H1 (cell line): ENCODE measurements around the gene NECTIN1. TPM values are rescaled to one million over a fixed set of nuclear protein-coding genes. Genes with fewer than 3 reads are reported as not detected.

Experiments used
- CTCF ChIA-PET: fragments of 300-600 bp; sonication (Branson Sonifier 250); formaldehyde crosslinking; loops from one replicate; lab custom pipeline; 2021; ENCODE audit not compliant: partially characterized antibody; lab: Charles Lee
- POLR2A ChIA-PET: fragments of 300-600 bp; sonication (Branson Sonifier 250); formaldehyde crosslinking; loops from one replicate; lab custom pipeline; 2021; ENCODE audit warnings: inconsistent platforms; ENCODE audit not compliant: partially characterized antibody; lab: Charles Lee
- DNase-seq, 2 experiments: peaks; one replicate each; pipeline versions ENCODE4 v3.0.0 to v3.0.0-alpha.2; 2010 to 2022; ENCODE audit warnings: low spot score in 2 of 2, low read depth in 1 of 2, mixed read lengths in 1 of 2
- FAIRE-seq: peaks from 2 replicates; lab custom pipeline; 2011; peaks lifted over from hg19 to GRCh38; lab: Jason Lieb, UNC
- H2AFZ ChIP-seq: 2 replicates; pipeline ENCODE4 v1.8.1; 2012; ENCODE audit warnings: low read length, inconsistent platforms
- H2AK5ac ChIP-seq: 2 replicates; pipeline ENCODE4 v1.6.1; 2013; ENCODE audit warnings: low read depth, low read length
- H2BK120ac ChIP-seq: replicated peaks from 2 replicates; pipeline ENCODE3; 2013; ENCODE audit warnings: low read depth, low read length, inconsistent platforms
- H2BK12ac ChIP-seq: 2 replicates; pipeline ENCODE4 v1.6.1; 2013; ENCODE audit warnings: low read depth, low read length
- H2BK15ac ChIP-seq: 2 replicates; pipeline ENCODE4 v1.6.1; 2013; ENCODE audit warnings: low read length
- H2BK20ac ChIP-seq: 2 replicates; pipeline ENCODE4 v1.6.1; 2013; ENCODE audit warnings: low read length
- H2BK5ac ChIP-seq: 2 replicates; pipeline ENCODE4 v1.6.1; 2013; ENCODE audit warnings: low read depth, low read length
- H3K14ac ChIP-seq: 2 replicates; pipeline ENCODE4 v1.6.1; 2013; ENCODE audit warnings: inconsistent platforms; ENCODE audit not compliant: insufficient read length
- H3K18ac ChIP-seq: 2 replicates; pipeline ENCODE4 v1.6.1; 2013; ENCODE audit warnings: low read length; ENCODE audit errors: extremely low read depth
- H3K23ac ChIP-seq: 2 replicates; pipeline ENCODE4 v1.6.1; 2013; ENCODE audit warnings: inconsistent platforms; ENCODE audit not compliant: insufficient read length
- H3K23me2 ChIP-seq: 2 replicates; pipeline ENCODE4 v1.6.1; 2013; ENCODE audit warnings: low read depth, low read length
- H3K27ac ChIP-seq: 2 replicates; pipeline ENCODE4 v1.6.1; 2011; ENCODE audit warnings: low read depth, low read length, inconsistent platforms
- H3K27me3 ChIP-seq, 4 experiments: replicated peaks in 1 of 4; 1 replicate in 1 of 4; 2 replicates in 3 of 4; pipeline versions ENCODE4 v1.6.1 to v1.8.1; 2011 to 2013; ENCODE audit warnings: low read length in 3 of 4, mild to moderate bottlenecking in 3 of 4, inconsistent platforms in 2 of 4, mixed read lengths in 2 of 4, moderate library complexity in 1 of 4; ENCODE audit not compliant: control insufficient read depth in 3 of 4, insufficient read depth in 3 of 4; ENCODE audit errors: extremely low read depth in 1 of 4
- H3K36me3 ChIP-seq, 4 experiments: 2 replicates each; pipeline versions ENCODE4 v1.6.1 to v1.8.1; 2011 to 2013; ENCODE audit warnings: mild to moderate bottlenecking in 4 of 4, low read length in 3 of 4, moderate library complexity in 2 of 4, control low read depth in 1 of 4, inconsistent platforms in 1 of 4; ENCODE audit not compliant: insufficient read depth in 4 of 4, control insufficient read depth in 2 of 4
- H3K4ac ChIP-seq: replicated peaks from 2 replicates; pipeline ENCODE3; 2013; ENCODE audit warnings: low read length, low read depth, mixed read lengths, inconsistent platforms; ENCODE audit not compliant: insufficient read length
- H3K4me1 ChIP-seq, 4 experiments: replicated peaks in 1 of 4; 1 replicate in 1 of 4; 2 replicates in 3 of 4; pipeline versions ENCODE4 v1.6.1 to v1.8.1; 2011 to 2013; ENCODE audit warnings: low read length in 3 of 4, inconsistent platforms in 2 of 4, mixed read lengths in 1 of 4; ENCODE audit not compliant: insufficient read depth in 4 of 4, control insufficient read depth in 3 of 4
- H3K4me2 ChIP-seq, 2 experiments: 2 replicates each; pipeline versions ENCODE4 v1.6.1 to v1.8.1; 2011 to 2013; ENCODE audit warnings: low read depth in 2 of 2, low read length in 2 of 2, control low read depth in 1 of 2, inconsistent platforms in 1 of 2, mild to moderate bottlenecking in 1 of 2; ENCODE audit not compliant: insufficient read depth in 1 of 2
- H3K4me3 ChIP-seq, 4 experiments: fragments of 200-600, 300-600 bp in 1 of 4; sonication (generic), shearing (Covaris generic), sonication (Bioruptor Twin) in 1 of 4; 2 replicates each; pipeline versions ENCODE4 v1.5.1 to v1.8.1; 2011 to 2016; ENCODE audit warnings: low read length in 4 of 4, low read depth in 3 of 4, control low read depth in 2 of 4, inconsistent platforms in 2 of 4, mild to moderate bottlenecking in 2 of 4, mixed read lengths in 1 of 4, moderate library complexity in 1 of 4; ENCODE audit not compliant: insufficient read depth in 2 of 4; ENCODE audit errors: extremely low read depth in 1 of 4
- H3K56ac ChIP-seq: replicated peaks from 2 replicates; pipeline ENCODE3; 2013; ENCODE audit warnings: low read depth, mild to moderate bottlenecking, mixed read lengths, low read length, inconsistent platforms; ENCODE audit not compliant: insufficient read length
- H3K79me1 ChIP-seq: 2 replicates; pipeline ENCODE4 v1.6.1; 2013; ENCODE audit warnings: low read depth, low read length, control low read depth
- H3K79me2 ChIP-seq, 2 experiments: 2 replicates each; pipeline versions ENCODE4 v1.6.1 to v1.8.1; 2012 to 2013; ENCODE audit warnings: low read length in 2 of 2, mild to moderate bottlenecking in 2 of 2, inconsistent platforms in 1 of 2; ENCODE audit not compliant: insufficient read depth in 2 of 2, control insufficient read depth in 1 of 2
- H3K9ac ChIP-seq, 4 experiments: replicated peaks in 1 of 4; 1 replicate in 1 of 4; 2 replicates in 3 of 4; pipeline versions ENCODE4 v1.6.1 to v1.8.1; 2011 to 2013; ENCODE audit warnings: low read depth in 3 of 4, low read length in 3 of 4, control low read depth in 2 of 4, mild to moderate bottlenecking in 2 of 4, moderate library complexity in 2 of 4, inconsistent platforms in 1 of 4; ENCODE audit errors: extremely low read depth in 1 of 4
- H3K9me3 ChIP-seq, 2 experiments: 2 replicates each; pipeline versions ENCODE4 v1.6.1 to v1.8.1; 2012 to 2013; ENCODE audit warnings: mild to moderate bottlenecking in 2 of 2, moderate library complexity in 2 of 2, control low read depth in 1 of 2, inconsistent platforms in 1 of 2, low read depth in 1 of 2, low read length in 1 of 2, mixed read lengths in 1 of 2; ENCODE audit not compliant: insufficient read depth in 2 of 2
- H4K20me1 ChIP-seq, 2 experiments: replicated peaks in 1 of 2; 2 replicates each; pipeline versions ENCODE3 to v1.8.1; 2011 to 2013; ENCODE audit warnings: inconsistent platforms in 2 of 2, low read length in 2 of 2, mild to moderate bottlenecking in 1 of 2; ENCODE audit not compliant: insufficient read depth in 2 of 2, control insufficient read depth in 1 of 2
- H4K5ac ChIP-seq: 2 replicates; pipeline ENCODE4 v1.6.1; 2013; ENCODE audit warnings: low read length, low read depth, mixed read lengths, inconsistent platforms; ENCODE audit not compliant: insufficient read length
- H4K8ac ChIP-seq: 2 replicates; pipeline ENCODE4 v1.8.0; 2013; ENCODE audit warnings: mild to moderate bottlenecking, moderate library complexity, low read length, inconsistent platforms; ENCODE audit not compliant: insufficient read depth; ENCODE audit errors: extremely low read depth
- H4K91ac ChIP-seq: replicated peaks from 2 replicates; pipeline ENCODE3; 2013; ENCODE audit warnings: low read length, mixed read lengths, inconsistent platforms; ENCODE audit not compliant: insufficient read length
- JUND ChIP-seq: IDR thresholded peaks from 2 replicates; pipeline ENCODE4 v1.6.1; 2011; ENCODE audit warnings: mild to moderate bottlenecking, improper control_type of control experiment, low read length
- RAD21 ChIP-seq, 2 experiments: IDR thresholded peaks in 1 of 2; conservative IDR thresholded peaks in 1 of 2; 2 replicates each; pipeline ENCODE4 v1.6.1; 2011; ENCODE audit warnings: low read depth in 2 of 2, low read length in 2 of 2, improper control_type of control experiment in 1 of 2, inconsistent platforms in 1 of 2, mild to moderate bottlenecking in 1 of 2, moderate library complexity in 1 of 2
- SAP30 ChIP-seq: fragments of 300-600 bp; sonication (generic); IDR thresholded peaks from 2 replicates; pipeline ENCODE4 v1.7.1; 2012; ENCODE audit warnings: low read length, moderate library complexity, mild to moderate bottlenecking, inconsistent platforms; ENCODE audit not compliant: insufficient read depth, insufficient replicate concordance
- SIX5 ChIP-seq: IDR thresholded peaks from 2 replicates; pipeline ENCODE4 v1.6.1; 2011; ENCODE audit warnings: mild to moderate bottlenecking, low read depth, low read length
- TAF7 ChIP-seq: optimal IDR thresholded peaks from 2 replicates; pipeline ENCODE3; 2011; ENCODE audit warnings: low read depth, mild to moderate bottlenecking, inconsistent platforms, low read length, moderate library complexity, borderline replicate concordance
- TCF12 ChIP-seq: IDR thresholded peaks from 2 replicates; pipeline ENCODE4 v1.6.1; 2011; ENCODE audit warnings: low read depth, mild to moderate bottlenecking, low read length
- WGBS, 2 experiments: shearing (Covaris generic) in 1 of 2; methylation state at CpG; one replicate each; pipeline versions ENCODE4 v1.1.6 to v1.1.7; 2013 to 2015; ENCODE audit warnings: low lambda C conversion rate in 2 of 2, mixed read lengths in 2 of 2, inconsistent platforms in 1 of 2, low coverage in 1 of 2, missing lambda C conversion rate in 1 of 2; ENCODE audit not compliant: insufficient replicate concordance in 2 of 2, insufficient coverage in 1 of 2, insufficient read length in 1 of 2; ENCODE audit errors: extremely low coverage in 1 of 2, missing lambda C conversion rate in 1 of 2; 5-methylcytosine and 5-hydroxymethylcytosine counted together
- polyA plus RNA-seq, 7 experiments: library from polyadenylated mRNA; depleted of rRNA in 3 of 7; stranded (reverse) in 5 of 7; unstranded in 2 of 7; fragments of >200 nt in 5 of 7; fragments of 200-250 nt in 2 of 7; gene quantifications; 1 replicate in 5 of 7; 2 replicates in 1 of 7; 4 replicates in 1 of 7; pipeline versions ENCODE4 v1.2.1 to v1.2.3, GENCODE V29; 2011 to 2013; ENCODE audit warnings: missing spikeins in 2 of 7, mixed read lengths in 2 of 7
- total RNA-seq: library from RNA; stranded (reverse); fragmentation: NEBNext Ultra II Directional; extraction: Animal tissue kit (Norgen Biotek cat#: 25700); gene quantifications from 2 replicates; pipeline ENCODE4 v1.2.1, GENCODE V29; 2021
- TF ChIP-seq, protein P1 (sequence below): IDR thresholded peaks from 2 replicates; pipeline ENCODE4 v1.6.1; 2012; ENCODE audit warnings: inconsistent platforms
- TF ChIP-seq, protein P2 (sequence below), 3 experiments: IDR thresholded peaks; 1 replicate in 2 of 3; 2 replicates in 1 of 3; pipeline versions ENCODE4 v1.5.1 to v1.6.1; 2011; ENCODE audit warnings: low read length in 3 of 3, mild to moderate bottlenecking in 3 of 3, inconsistent platforms in 2 of 3, low read depth in 1 of 3, moderate library complexity in 1 of 3; ENCODE audit not compliant: insufficient read depth in 1 of 3; ENCODE audit errors: control extremely low read depth in 1 of 3

The NECTIN1 gene
- total and polyA plus RNA-seq, 2 of the 8 experiments (the other 6 are each of a cell fraction or from before 2014, with no cell fraction given) = 43.2 to 97.7 TPM

DNA sequence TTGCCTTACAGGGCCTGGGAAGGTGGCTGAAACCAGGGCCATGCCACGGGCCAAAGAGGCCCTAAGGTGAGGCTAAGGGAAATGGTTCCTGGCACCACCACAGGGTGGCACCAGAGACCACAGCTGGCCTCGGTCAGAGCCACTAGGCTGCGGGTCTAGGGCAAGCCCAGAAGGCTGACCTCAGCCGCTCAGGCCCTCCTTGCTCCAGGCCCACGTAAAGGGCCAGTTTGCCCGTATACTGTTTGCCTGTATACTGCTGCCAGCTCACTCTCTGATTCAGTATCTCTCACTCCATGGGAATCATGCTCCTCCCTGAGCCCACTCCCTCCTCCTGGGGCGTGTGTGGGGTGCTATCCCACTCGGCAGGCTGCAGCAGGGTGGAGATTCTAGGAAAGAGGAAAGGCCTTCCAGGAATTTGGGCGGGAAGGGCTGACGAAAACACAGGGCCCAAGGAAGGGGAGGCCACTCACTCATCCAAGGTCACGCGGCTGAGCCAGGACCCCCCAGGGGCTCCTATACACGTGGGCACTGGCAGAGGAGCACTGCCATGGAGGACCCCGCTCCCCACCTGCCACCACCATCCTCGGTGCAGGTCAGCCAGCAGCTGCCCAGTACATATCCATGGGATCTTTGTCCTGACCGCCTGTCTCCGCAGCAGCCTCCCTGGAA, 62.4 kb downstream of the NECTIN1 start:
- Histone ChIP-seq H3K27ac (no peak overlapping the region), H4K20me1 (peaks cover 12 to 15% of the 10 kb centered on the region in 2 experiments), H3K79me1 (no peaks in the 10 kb centered on the region), H4K8ac (no peak overlapping the region), H3K36me3 (peaks cover 0 to 6% (median 3%) of the 10 kb centered on the region in 4 experiments; a peak in 4 of 8 replicates), H3K4me1 (peaks cover 2 to 19% (median 15%) of the 10 kb centered on the region in 4 experiments; a peak in 6 of 7 replicates), H2BK15ac (no peak overlapping the region), H4K5ac (no peak overlapping the region), H3K4ac (peak overlapping the region; percentile 7), H3K4me2 (no peak overlapping the region), H3K9me3 (no peaks in the 10 kb centered on the region), H3K23ac (no peak overlapping the region), H3K79me2 (no peaks in the 10 kb centered on the region), H3K9ac (no peak overlapping the region), H4K91ac (peak overlapping the region; percentile 78), H3K23me2 (no peaks in the 10 kb centered on the region), H3K4me3 (no peak overlapping the region), H2BK20ac (no peak overlapping the region), H2AK5ac (no peak overlapping the region), H2BK120ac (no peak overlapping the region), H2AFZ (no peak overlapping the region), H2BK5ac (peak overlapping the region; percentile 22; the same call in 1 of the 2 replicates), H3K56ac (no peak overlapping the region), H3K18ac (peak overlapping the region; percentile 64; the same call in 1 of the 2 replicates), H3K14ac (no peak overlapping the region), H2BK12ac (peak overlapping the region; percentile 55; the same call in 1 of the 2 replicates), H3K27me3 (no peaks in the 10 kb centered on the region)
- DNase-seq = peak; percentile 69 to 92
- POLR2A ChIA-PET = interaction anchor here (1.2 kb wide), 1 partner anchor 73 kb away, joined by 3 read pairs; no protein-coding TSS in a partner anchor
- CTCF ChIA-PET = interaction anchor here (0.6 to 5.3 kb wide), 39 partner anchors 11 to 778 kb away, joined by 3 to 55 read pairs (median 3); partner anchors contain the start of gene NECTIN1
- peak; percentile 94 for FAIRE-seq
- 65% methylated on average over 17 of the region's 17 CpGs; no CpG with 5 or more reads in 1 of the 2 experiments for WGBS, 2 experiments
- TF ChIP-seq, protein P1, sequence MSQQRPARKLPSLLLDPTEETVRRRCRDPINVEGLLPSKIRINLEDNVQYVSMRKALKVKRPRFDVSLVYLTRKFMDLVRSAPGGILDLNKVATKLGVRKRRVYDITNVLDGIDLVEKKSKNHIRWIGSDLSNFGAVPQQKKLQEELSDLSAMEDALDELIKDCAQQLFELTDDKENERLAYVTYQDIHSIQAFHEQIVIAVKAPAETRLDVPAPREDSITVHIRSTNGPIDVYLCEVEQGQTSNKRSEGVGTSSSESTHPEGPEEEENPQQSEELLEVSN = peak; percentile 87
- no peak for TF ChIP-seq TCF12
- TF ChIP-seq RAD21 (IDR thresholded peaks at IDR 0.05 in 1 of 2, conservative IDR thresholded peaks at IDR 0.05 in 1 of 2; ENCODE audit: low read depth in 2 of 2, low read length in 2 of 2) = peak; percentile 99
- no peak for TF ChIP-seq SIX5
- TF ChIP-seq, protein P2, sequence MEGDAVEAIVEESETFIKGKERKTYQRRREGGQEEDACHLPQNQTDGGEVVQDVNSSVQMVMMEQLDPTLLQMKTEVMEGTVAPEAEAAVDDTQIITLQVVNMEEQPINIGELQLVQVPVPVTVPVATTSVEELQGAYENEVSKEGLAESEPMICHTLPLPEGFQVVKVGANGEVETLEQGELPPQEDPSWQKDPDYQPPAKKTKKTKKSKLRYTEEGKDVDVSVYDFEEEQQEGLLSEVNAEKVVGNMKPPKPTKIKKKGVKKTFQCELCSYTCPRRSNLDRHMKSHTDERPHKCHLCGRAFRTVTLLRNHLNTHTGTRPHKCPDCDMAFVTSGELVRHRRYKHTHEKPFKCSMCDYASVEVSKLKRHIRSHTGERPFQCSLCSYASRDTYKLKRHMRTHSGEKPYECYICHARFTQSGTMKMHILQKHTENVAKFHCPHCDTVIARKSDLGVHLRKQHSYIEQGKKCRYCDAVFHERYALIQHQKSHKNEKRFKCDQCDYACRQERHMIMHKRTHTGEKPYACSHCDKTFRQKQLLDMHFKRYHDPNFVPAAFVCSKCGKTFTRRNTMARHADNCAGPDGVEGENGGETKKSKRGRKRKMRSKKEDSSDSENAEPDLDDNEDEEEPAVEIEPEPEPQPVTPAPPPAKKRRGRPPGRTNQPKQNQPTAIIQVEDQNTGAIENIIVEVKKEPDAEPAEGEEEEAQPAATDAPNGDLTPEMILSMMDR (IDR thresholded peaks at IDR 0.05; ENCODE audit: control extremely low read depth in 1 of 3, insufficient read depth in 1 of 3, low read depth in 1 of 3, low read length in 3 of 3) = peak; percentile 92 to 99 (median 96)
- no peak for TF ChIP-seq SAP30
- no peak for TF ChIP-seq TAF7
- peak; percentile 55; the same call in 1 of the 2 replicates for TF ChIP-seq JUND
